GM19324 (cell line): ENCODE results near the gene IL17RC.
"Not testable (repeated sequence)": the region's sequence is repeated elsewhere in the genome, so short reads cannot be mapped to it uniquely, and the experiment has no call there.

Source experiments
- ATAC-seq: cut with Tn5 transposase; IDR thresholded peaks from one replicate; pipeline ENCODE4 v1.9.1; 2021; ENCODE audit warnings: mild to moderate bottlenecking, moderate library complexity; ENCODE audit not compliant: unreplicated experiment, low FRiP score

IL17RC gene

DNA sequence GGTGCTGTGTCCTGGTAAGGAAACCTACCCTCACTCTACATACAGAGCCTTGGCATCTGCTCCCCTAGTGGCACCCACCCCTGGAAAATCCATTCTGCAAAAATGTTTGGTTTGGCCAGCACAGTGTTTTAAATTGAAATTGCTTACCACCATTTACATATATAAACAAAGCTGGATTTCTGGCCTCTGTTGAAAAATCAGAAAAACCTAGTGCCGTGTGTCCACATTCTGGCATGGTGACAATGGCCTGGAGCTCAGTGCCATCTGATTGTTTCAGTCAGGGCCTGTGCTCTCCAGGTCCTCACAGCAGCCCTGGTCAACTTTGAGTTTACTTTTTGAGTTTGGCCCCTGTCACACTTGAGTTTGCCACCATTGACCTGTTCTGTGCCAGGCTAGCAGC is 2.9 kb upstream of the IL17RC start:
- ATAC-seq, result no peak

DNA sequence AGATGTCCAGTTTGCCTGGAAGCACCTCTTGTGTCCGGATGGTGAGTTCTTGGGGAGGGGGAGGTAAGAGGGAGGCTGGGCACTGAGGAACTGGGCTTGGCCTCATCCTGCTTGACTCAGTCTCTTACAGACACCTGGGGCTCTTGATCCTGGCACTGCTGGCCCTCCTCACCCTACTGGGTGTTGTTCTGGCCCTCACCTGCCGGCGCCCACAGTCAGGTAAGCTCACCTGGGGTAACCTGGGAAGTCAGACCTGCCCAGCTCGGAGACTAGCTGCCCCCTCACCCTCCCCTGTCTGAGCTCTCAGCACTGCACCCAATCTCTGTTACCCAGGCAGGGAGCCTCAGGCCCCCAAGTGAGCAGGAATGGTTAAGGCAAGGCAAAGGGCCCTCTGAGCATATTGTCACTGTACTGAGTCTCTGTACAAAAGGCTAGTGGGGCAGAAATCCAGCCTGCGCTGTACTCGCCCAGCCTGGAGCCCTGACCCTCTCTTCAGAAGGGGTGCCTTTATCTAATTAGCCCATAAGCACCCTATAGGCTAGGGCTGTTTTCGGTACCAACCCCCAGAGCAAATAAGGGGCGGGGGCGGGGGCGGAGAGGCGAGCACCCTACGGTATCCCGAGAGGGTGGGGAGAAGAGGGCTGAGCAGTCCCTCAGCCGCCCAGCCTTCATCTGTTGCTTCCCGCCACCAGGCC is 2.2 kb upstream of the IL17RC start:
- ATAC-seq, result no peak

DNA sequence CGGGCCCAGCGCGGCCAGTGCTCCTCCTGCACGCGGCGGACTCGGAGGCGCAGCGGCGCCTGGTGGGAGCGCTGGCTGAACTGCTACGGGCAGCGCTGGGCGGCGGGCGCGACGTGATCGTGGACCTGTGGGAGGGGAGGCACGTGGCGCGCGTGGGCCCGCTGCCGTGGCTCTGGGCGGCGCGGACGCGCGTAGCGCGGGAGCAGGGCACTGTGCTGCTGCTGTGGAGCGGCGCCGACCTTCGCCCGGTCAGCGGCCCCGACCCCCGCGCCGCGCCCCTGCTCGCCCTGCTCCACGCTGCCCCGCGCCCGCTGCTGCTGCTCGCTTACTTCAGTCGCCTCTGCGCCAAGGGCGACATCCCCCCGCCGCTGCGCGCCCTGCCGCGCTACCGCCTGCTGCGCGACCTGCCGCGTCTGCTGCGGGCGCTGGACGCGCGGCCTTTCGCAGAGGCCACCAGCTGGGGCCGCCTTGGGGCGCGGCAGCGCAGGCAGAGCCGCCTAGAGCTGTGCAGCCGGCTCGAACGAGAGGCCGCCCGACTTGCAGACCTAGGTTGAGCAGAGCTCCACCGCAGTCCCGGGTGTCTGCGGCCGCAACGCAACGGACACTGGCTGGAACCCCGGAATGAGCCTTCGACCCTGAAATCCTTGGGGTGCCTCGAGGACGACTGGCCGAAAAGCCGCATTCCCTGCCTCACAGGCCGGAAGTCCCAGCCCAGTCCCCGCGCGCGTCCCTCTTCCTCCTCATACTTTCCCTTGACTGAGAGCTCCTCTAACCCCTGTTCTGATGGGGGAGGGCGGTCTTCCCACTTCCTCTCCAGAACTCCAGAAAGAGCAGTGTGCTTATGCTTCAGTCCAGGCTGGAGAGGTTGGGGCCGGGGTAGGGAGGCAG is 1.4 kb upstream of the IL17RC start:
- ATAC-seq, result no peak

DNA sequence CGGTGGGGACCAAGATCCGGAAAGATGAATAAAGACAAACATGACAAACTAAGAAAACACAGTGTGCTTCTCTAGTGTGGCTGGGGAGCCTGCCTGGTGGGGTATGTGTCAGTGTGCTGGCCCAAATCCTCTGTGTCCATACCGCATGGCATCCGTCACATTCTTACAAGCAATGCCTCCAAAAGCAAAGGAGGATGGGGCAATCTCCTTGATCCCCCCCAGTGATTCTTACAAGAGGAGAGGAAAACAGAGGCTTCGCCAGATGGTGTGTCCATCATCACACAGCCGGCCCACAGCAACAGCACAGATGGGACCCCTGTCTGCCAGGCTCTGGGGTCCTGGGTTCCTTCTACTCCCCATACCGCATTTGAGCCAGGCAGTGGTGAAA is 558 bp upstream of the IL17RC start:
- no peak for ATAC-seq

DNA sequence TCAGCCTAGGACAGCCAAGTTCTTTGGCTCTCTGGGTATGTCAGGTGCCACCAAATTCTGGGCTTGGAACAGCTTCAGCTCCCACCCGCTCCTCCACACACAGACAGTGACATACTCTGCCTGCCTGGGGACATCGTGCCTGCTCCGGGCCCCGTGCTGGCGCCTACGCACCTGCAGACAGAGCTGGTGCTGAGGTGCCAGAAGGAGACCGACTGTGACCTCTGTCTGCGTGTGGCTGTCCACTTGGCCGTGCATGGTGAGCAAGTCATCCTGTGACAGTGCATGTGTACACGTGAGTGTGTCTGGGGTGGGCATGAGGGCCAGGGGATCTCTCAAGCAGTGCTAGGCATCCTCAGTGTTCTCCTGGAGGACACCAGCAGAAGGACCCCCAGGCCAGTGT is 922 bp downstream of the IL17RC start:
- ATAC-seq, result no peak

DNA sequence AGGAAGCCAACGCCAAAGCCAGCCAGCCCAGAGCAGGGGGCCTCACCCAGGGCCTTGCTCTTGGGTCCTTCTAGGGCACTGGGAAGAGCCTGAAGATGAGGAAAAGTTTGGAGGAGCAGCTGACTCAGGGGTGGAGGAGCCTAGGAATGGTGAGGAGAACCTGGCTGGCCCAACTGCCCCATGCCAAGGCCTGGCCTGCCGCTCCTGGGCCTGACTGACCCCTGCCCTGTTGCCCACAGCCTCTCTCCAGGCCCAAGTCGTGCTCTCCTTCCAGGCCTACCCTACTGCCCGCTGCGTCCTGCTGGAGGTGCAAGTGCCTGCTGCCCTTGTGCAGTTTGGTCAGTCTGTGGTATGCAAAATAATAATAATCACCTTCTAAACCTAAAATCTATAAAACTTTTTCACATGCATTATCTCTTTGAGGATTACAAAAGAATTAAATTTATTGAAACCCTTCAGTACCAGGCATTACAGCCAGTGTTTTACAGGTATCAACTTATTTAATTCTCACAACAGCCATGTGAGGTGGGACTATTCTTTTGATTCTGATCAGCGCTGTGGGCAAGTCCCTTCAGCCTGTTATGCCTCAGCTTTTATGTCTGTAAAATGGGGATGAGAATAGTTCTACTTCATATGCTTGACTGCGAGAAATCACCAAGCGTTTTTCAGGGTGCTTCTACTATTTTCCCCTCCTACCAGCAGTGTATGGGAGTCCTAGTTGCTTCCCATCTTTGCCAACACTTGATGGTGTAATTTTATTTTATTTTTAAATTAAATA is 1.6 kb downstream of the IL17RC start:
- ATAC-seq, result no peak

DNA sequence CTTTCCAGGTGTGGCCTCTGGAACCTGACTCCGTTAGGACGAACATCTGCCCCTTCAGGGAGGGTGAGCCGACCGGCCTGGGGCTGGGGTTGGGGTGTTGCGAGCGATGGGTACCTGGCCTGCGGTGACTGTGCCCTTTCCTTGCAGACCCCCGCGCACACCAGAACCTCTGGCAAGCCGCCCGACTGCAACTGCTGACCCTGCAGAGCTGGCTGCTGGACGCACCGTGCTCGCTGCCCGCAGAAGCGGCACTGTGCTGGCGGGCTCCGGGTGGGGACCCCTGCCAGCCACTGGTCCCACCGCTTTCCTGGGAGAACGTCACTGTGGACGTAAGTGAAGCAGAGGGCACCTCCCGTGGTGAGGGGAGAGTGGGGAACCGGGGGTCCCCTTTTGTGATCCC is 11.3 kb downstream of the IL17RC start:
- no peak for ATAC-seq

DNA sequence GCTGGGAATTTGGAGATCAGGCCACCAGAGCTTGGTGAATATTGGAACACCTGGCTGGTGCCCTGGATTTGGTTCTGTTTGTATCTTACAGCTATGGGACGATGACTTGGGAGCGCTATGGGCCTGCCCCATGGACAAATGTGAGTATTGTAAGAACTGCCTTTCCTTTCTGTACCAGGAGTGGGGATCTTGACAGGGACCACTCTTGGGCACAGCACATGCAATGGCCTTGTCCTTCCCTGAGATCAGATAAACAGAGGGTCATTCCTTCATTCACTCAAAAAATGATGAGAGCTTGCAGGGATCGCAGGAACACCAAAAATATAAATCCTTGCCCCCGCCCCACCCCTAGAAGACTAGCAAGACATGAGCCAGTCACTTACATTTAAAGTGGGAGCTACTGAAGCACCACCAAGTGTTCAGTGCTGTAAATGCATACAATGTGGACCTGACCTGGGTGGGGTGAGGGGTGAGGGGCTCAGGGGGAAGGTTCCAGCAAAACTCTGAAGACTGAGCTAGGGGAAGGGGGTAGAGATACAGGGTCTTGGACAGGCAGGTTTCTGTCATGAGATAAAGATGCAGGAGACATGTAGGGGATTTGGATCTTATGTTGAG is 14.0 kb downstream of the IL17RC start:
- no peak for ATAC-seq

DNA sequence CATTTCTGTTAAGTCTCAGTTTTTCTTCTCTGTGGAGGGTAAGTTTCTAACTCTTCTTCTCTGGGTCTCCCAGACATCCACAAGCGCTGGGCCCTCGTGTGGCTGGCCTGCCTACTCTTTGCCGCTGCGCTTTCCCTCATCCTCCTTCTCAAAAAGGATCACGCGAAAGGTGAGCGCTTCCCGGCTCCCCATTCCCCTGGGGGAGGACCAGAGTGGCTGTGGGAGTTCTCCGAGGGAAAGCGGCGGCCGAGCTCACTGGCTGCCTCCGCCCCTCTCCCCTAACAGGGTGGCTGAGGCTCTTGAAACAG is 15.6 kb downstream of the IL17RC start:
- no peak for ATAC-seq

DNA sequence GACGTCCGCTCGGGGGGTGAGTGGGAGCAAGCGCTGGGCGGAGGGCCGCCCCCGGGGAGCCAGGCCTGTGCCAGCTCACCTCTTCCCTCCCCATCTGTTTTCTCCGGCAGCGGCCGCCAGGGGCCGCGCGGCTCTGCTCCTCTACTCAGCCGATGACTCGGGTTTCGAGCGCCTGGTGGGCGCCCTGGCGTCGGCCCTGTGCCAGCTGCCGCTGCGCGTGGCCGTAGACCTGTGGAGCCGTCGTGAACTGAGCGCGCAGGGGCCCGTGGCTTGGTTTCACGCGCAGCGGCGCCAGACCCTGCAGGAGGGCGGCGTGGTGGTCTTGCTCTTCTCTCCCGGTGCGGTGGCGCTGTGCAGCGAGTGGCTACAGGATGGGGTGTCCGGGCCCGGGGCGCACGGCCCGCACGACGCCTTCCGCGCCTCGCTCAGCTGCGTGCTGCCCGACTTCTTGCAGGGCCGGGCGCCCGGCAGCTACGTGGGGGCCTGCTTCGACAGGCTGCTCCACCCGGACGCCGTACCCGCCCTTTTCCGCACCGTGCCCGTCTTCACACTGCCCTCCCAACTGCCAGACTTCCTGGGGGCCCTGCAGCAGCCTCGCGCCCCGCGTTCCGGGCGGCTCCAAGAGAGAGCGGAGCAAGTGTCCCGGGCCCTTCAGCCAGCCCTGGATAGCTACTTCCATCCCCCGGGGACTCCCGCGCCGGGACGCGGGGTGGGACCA is 16.1 kb downstream of the IL17RC start:
- ATAC-seq, result peak; percentile 64

DNA sequence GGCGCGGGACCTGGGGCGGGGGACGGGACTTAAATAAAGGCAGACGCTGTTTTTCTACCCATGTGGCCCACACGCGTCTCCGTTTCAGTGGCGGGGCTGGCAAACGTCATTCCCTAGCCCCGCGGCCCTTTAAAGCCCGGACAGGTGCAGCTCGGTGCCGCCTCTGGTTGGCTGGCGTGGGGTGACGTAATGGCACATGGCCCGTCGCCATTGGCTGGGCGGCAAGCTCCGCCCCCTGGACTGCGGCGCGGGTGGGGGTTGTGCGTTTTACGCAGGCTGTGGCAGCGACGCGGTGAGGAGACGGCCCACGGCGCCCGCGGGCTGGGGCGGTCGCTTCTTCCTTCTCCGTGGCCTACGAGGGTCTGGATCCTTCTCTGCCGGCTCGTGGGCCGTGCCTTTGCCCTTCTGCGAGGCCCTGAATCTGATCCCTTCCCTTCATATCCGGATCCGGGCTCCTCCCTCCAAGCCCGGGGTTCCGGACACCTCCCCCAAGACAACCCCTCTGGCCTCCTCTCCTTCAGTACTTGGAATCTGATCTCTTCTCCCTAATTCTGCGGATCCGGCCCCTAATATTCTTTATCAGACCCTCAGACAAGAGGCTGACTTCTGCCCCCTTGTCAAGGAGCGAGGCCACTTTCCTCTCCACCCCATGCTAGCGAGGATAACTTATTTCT is 16.8 kb downstream of the IL17RC start, which contains the start of gene CRELD1:
TSS of gene CRELD1 (plus strand) at position 274 of the 674 bp plus-strand sequence. CDS start 605 bp downstream, outside the sequence.
- peak; percentile 92 for ATAC-seq

DNA sequence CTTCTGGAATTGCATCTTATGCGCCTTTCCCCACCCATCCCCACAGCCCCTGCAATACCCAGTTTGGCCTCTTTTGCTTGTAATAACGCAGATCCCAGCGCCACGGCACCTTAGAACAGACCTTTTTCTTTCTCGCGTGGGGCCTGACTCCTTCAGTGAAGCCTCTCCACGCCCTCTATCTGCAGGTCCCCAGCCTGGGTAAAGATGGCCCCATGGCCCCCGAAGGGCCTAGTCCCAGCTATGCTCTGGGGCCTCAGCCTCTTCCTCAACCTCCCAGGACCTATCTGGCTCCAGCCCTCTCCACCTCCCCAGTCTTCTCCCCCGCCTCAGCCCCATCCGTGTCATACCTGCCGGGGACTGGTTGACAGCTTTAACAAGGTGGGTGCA is 17.3 kb downstream of the IL17RC start:
- ATAC-seq, result no peak

DNA sequence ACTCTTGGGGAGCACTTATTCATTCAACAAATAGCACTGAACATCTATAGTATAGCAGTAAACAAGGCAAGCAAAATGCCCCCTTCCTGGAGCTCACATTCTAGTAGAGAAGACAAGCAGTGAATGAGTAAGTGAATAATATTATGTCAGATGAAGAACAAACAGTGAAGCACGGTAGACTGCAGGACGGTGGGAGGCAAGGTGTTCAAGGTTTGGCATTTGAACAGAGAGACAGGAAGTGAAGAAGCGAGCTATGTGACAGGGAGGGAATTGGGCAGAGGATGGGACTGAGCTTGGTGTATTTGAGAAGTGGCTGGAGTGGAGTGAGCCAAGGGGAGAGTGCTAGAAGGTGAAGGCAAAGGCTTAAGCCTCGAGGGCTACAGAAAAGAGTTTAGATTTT is 18.1 kb downstream of the IL17RC start:
- ATAC-seq, result no peak

DNA sequence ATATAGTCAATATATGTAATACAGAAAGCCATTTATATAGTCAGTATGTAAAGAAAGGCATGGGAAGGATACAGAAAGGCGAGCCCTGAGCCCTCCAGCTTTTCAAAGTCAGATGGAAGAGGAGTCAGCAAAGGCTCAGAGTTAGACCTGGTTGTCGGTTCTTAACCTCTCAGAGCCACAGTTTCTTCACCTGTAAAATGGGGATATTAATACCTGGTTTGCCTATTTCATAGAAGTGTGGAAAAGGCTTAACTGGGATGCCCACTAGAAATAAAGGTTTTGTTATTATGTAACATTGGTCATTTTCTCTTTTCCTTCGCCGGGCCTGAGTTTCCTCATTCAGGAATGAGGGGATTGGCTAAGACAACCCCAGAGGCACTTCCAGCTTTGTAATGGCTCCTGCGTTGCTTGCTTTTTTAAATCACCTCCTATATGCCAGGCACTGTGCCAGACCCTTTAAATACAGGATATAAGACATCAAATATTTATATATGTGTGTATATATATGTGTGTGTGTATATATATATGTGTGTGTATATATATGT is 19.1 kb downstream of the IL17RC start:
- ATAC-seq, result no peak

DNA sequence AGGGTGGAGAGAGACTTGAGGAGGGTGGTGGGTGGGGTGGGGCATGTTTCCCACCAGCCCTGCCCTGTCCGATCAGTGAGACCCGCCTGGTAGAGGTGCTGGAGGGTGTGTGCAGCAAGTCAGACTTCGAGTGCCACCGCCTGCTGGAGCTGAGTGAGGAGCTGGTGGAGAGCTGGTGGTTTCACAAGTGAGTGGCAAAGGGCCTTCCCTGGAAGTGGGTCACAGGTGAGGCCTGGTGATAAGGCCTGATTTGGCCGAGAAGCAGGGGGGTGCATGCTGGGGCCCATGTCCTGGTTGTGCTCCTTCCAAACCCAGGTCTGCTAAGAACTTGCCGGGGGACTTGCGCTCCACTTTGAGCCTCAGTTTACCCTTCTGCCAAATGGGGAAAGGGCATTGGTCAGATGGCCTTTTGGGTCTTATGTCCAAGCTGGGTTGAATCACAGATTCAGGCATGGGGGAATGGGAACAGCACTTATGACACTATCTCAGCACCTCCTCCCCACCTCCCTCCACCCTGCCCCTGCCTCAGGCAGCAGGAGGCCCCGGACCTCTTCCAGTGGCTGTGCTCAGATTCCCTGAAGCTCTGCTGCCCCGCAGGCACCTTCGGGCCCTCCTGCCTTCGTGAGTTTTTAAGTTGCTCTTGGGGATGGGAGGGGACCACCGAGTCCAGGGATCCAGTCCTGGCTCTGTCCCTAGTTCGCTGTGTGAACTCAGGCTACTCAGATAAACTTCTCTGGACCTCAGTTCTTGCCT is 20.8 kb downstream of the IL17RC start:
- ATAC-seq, result no peak

DNA sequence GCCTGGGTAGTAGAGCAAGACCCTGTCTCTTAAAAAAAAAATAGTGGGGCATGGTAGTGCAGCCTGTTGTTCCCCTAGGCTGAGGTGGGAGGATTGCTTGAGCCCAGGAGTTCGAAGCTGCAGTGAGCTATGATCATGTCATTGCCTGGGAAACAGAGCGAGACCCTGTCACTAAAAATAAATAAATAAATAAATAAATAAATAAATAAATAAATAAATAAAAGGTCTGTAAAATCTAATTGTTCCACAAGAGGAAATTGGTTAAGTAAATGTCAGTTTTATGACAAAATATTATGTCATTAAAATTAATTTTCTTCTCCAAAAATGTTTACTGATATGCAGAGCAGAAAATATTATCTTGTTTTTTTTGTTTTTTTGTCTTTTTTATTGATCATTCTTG is 22.1 kb downstream of the IL17RC start:
- ATAC-seq, result no peak

DNA sequence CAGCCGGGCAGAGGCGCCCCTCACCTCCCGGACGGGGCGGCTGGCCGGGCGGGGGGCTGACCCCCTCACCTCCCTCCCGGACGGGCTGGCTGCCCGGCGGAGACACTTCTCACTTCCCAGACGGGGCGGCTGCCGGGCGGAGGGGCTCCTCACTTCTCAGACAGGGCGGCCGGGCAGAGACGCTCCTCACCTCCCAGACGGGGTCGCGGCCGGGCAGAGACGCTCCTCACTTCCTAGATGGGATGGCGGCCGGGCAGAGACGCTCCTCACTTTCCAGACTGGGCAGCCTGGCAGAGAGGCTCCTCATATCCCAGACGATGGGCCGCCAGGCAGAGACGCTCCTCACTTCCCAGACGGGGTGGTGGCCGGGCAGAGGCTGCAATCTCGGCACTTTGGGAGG is 23.0 kb downstream of the IL17RC start:
- not testable (repeated sequence) for ATAC-seq

DNA sequence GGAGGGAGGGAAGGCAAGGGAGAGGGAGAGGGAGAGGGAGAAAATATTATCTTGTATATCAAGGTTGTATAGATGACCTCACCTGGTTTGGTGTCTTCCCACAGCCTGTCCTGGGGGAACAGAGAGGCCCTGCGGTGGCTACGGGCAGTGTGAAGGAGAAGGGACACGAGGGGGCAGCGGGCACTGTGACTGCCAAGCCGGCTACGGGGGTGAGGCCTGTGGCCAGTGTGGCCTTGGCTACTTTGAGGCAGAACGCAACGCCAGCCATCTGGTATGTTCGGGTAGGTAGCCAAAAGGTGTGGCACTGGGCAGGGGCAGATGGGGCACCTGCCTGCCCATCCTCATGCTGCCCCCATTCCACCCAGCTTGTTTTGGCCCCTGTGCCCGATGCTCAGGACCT is 23.8 kb downstream of the IL17RC start:
- no peak for ATAC-seq

DNA sequence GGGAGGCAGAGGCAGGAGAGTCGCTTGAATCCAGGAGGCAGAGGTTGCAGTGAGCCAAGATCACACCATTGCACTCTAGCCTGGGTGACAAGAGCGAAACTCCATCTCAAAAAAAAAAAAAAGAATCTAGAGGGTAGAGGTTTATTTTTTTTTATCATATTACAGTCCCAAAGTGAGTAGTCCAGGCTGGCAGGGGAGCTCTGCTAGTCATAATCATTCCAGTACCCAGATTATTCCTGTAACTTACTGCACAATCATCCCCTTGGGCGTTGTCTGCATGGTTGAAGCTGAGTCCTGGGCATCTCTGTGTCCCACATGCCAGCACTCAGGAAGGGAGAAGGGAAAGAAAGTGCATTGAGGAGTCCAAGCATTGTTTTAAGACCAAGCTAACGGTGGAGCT is 25.3 kb downstream of the IL17RC start:
- ATAC-seq, result no peak
